HepG2 (cell line): ENCODE results near the gene NDRG2. TPM values are rescaled to one million over a fixed set of nuclear protein-coding genes. Genes with fewer than 3 reads are reported as not detected.

ENCODE experiments used
- DR1 ChIP-seq: sonication (generic); formaldehyde crosslinking; IDR thresholded peaks from 2 replicates; pipeline ENCODE4 v1.8.0; 2021; ENCODE audit warnings: mild to moderate bottlenecking, missing genetic modification reagents, inconsistent platforms
- HNRNPL ChIP-seq: fragments of 200-400 bp; formaldehyde crosslinking; IDR thresholded peaks from 2 replicates; pipeline ENCODE4 v1.6.1; 2017; ENCODE audit warnings: mild to moderate bottlenecking, low read depth, low read length
- KDM1A ChIP-seq: IDR thresholded peaks from 2 replicates; pipeline ENCODE4 v1.6.1; 2016; ENCODE audit warnings: missing compliant biosample characterization
- RCOR2 ChIP-seq: IDR thresholded peaks from 2 replicates; pipeline ENCODE4 v1.6.1; 2016; ENCODE audit warnings: missing biosample characterization, missing genetic modification reagents
- RFX1 ChIP-seq: fragments of 450-650 bp; IDR thresholded peaks from 2 replicates; pipeline ENCODE4 v1.6.1; 2017
- STAT5B ChIP-seq: sonication (generic); formaldehyde crosslinking; IDR thresholded peaks from 2 replicates; pipeline ENCODE4 v1.4.0; 2020; ENCODE audit warnings: missing genetic modification reagents
- THAP7 ChIP-seq: sonication (generic); formaldehyde crosslinking; IDR thresholded peaks from 2 replicates; pipeline ENCODE4 v1.8.1; 2023; ENCODE audit warnings: mild to moderate bottlenecking, missing genetic modification reagents
- TIGD3 ChIP-seq: sonication (generic); formaldehyde crosslinking; IDR thresholded peaks from 2 replicates; pipeline ENCODE4 v1.5.1; 2020; ENCODE audit warnings: mild to moderate bottlenecking, missing genetic modification reagents, borderline replicate concordance
- TSC22D2 ChIP-seq: sonication (generic); formaldehyde crosslinking; IDR thresholded peaks from 2 replicates; pipeline ENCODE4 v1.5.1; 2020; ENCODE audit warnings: missing genetic modification reagents, mild to moderate bottlenecking, borderline replicate concordance
- ZFP62 ChIP-seq: sonication (generic); formaldehyde crosslinking; IDR thresholded peaks from 2 replicates; pipeline ENCODE4 v1.4.0; 2020; ENCODE audit warnings: missing genetic modification reagents
- ZNF44 ChIP-seq: sonication (generic); formaldehyde crosslinking; IDR thresholded peaks from 2 replicates; pipeline ENCODE4 v1.5.1; 2020; ENCODE audit warnings: mild to moderate bottlenecking, missing genetic modification reagents
- ZNF530 ChIP-seq: sonication (generic); formaldehyde crosslinking; IDR thresholded peaks from 2 replicates; pipeline ENCODE4 v1.5.0; 2020; ENCODE audit warnings: low read depth, mild to moderate bottlenecking, missing genetic modification reagents
- ZNF776 ChIP-seq: sonication (generic); formaldehyde crosslinking; IDR thresholded peaks from 2 replicates; pipeline ENCODE4 v1.4.0; 2020; ENCODE audit warnings: mild to moderate bottlenecking, missing genetic modification reagents
- polyA plus RNA-seq, 8 experiments: library from polyadenylated mRNA; depleted of rRNA in 3 of 8; stranded (reverse) in 7 of 8; unstranded in 1 of 8; fragments of >200 nt; fragmentation: Illumina TruSeq in 4 of 8; extraction: Trizol in 4 of 8; gene quantifications; 2 replicates each; pipeline versions ENCODE4 v1.2.1 to v1.2.3, GENCODE V29; 2011 to 2016; ENCODE audit warnings: low read depth in 4 of 8, missing spikeins in 1 of 8, mixed read lengths in 1 of 8; ENCODE audit not compliant: insufficient read depth in 1 of 8
- total RNA-seq, 5 experiments: library from RNA; depleted of rRNA; stranded (reverse); fragments of >200 nt; fragmentation: Illumina TruSeq; extraction: Trizol; gene quantifications; 2 replicates each; pipeline ENCODE4 v1.2.3, GENCODE V29; 2016; ENCODE audit warnings: low read depth in 1 of 5
- TF ChIP-seq, protein P1 (sequence below): IDR thresholded peaks from 2 replicates; pipeline ENCODE4 v1.6.1; 2016; ENCODE audit warnings: low read depth, missing genetic modification reagents, missing compliant biosample characterization
- TF ChIP-seq, protein P2 (sequence below): sonication (generic); formaldehyde crosslinking; IDR thresholded peaks from 2 replicates; pipeline ENCODE4 v1.5.0; 2020; ENCODE audit warnings: missing genetic modification reagents, mild to moderate bottlenecking, borderline replicate concordance
- TF ChIP-seq, protein P3 (sequence below): sonication (generic); formaldehyde crosslinking; IDR thresholded peaks from 2 replicates; pipeline ENCODE4 v1.5.0; 2020; ENCODE audit warnings: missing genetic modification reagents
- TF ChIP-seq, protein P4 (sequence below): IDR thresholded peaks from 2 replicates; pipeline ENCODE4 v1.6.1; 2016; ENCODE audit warnings: low read depth
- TF ChIP-seq, protein P5 (sequence below): sonication (generic); formaldehyde crosslinking; IDR thresholded peaks from 2 replicates; pipeline ENCODE4 v1.8.1; 2023; ENCODE audit warnings: mild to moderate bottlenecking, missing genetic modification reagents, borderline replicate concordance

Gene NDRG2
- total and polyA plus RNA-seq, 2 of the 13 experiments (the other 11 are each of a cell fraction or from before 2014, with no cell fraction given): 27.2 to 189 TPM

DNA sequence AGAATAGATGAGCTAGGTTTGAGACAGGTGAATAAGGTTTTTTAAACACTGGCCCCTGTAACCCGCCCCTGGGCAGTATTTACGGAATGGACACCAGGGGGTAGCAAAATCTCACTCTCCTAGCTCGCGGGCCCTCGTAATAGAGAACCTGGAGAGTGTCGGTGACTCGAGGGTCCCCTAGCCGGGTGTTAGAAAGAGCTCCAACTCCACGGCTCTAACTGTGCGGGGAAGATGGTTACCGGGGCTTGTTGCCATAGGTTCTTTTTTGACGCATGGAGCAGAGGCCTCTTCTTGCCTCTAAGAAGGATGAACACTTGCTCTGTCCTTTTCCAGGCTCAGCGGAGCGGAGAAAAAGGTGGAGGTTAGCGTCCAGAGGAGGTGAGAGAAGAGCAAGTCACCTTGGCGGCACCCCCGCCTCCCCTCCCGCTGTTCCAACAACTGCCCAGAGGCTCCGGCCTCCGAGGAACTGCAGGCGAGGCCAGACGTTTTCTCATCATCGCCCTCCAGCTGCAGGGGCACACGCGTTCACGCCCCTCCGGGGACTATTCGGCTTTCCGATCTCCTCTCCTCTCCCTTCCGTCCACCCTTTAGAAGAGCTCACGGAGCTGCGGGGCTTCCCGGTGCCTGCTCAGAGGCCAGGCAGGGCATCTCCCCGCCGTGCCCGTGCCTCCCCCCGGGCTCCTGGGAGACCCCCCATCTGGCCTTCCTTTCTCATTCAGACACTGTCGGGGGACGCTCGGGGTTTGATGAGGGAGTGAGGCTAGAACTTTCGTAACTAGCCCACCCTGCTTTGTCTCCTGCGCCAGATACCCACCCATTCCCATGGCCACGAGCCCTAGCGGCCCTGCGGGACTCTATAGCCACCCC, 43.9 kb upstream of the NDRG2 start (continued):
- TF ChIP-seq STAT5B (CRISPR knock-in tag): no peak
- TF ChIP-seq ZNF44 (CRISPR knock-in tag): peak; percentile 89; the same call in 1 of the 2 replicates
- TF ChIP-seq KDM1A (CRISPR knock-in tag): no peak
- TF ChIP-seq, protein P1, sequence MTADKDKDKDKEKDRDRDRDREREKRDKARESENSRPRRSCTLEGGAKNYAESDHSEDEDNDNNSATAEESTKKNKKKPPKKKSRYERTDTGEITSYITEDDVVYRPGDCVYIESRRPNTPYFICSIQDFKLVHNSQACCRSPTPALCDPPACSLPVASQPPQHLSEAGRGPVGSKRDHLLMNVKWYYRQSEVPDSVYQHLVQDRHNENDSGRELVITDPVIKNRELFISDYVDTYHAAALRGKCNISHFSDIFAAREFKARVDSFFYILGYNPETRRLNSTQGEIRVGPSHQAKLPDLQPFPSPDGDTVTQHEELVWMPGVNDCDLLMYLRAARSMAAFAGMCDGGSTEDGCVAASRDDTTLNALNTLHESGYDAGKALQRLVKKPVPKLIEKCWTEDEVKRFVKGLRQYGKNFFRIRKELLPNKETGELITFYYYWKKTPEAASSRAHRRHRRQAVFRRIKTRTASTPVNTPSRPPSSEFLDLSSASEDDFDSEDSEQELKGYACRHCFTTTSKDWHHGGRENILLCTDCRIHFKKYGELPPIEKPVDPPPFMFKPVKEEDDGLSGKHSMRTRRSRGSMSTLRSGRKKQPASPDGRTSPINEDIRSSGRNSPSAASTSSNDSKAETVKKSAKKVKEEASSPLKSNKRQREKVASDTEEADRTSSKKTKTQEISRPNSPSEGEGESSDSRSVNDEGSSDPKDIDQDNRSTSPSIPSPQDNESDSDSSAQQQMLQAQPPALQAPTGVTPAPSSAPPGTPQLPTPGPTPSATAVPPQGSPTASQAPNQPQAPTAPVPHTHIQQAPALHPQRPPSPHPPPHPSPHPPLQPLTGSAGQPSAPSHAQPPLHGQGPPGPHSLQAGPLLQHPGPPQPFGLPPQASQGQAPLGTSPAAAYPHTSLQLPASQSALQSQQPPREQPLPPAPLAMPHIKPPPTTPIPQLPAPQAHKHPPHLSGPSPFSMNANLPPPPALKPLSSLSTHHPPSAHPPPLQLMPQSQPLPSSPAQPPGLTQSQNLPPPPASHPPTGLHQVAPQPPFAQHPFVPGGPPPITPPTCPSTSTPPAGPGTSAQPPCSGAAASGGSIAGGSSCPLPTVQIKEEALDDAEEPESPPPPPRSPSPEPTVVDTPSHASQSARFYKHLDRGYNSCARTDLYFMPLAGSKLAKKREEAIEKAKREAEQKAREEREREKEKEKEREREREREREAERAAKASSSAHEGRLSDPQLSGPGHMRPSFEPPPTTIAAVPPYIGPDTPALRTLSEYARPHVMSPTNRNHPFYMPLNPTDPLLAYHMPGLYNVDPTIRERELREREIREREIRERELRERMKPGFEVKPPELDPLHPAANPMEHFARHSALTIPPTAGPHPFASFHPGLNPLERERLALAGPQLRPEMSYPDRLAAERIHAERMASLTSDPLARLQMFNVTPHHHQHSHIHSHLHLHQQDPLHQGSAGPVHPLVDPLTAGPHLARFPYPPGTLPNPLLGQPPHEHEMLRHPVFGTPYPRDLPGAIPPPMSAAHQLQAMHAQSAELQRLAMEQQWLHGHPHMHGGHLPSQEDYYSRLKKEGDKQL (CRISPR knock-in tag): no peak
- no peak for TF ChIP-seq ZNF530
- no peak for TF ChIP-seq ZFP62 (CRISPR knock-in tag)
- peak; percentile 30; the same call in 1 of the 2 replicates for TF ChIP-seq ZNF776 (CRISPR knock-in tag)
- TF ChIP-seq RFX1: no peak
- TF ChIP-seq HNRNPL: 0 out of 2 replicates have a peak, but pooled peaks have one; percentile 13
- TF ChIP-seq, protein P2, sequence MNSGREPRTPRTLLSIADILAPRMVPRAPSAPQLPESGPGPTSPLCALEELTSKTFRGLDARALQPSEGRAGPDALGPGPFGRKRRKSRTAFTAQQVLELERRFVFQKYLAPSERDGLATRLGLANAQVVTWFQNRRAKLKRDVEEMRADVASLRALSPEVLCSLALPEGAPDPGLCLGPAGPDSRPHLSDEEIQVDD (CRISPR knock-in tag): no peak
- TF ChIP-seq THAP7 (CRISPR knock-in tag): peak; percentile 1; the same call in 1 of the 2 replicates
- peak; percentile 21; the same call in 1 of the 2 replicates for TF ChIP-seq RCOR2 (CRISPR knock-in tag)
- no peak for TF ChIP-seq DR1 (CRISPR knock-in tag)
- TF ChIP-seq, protein P3, sequence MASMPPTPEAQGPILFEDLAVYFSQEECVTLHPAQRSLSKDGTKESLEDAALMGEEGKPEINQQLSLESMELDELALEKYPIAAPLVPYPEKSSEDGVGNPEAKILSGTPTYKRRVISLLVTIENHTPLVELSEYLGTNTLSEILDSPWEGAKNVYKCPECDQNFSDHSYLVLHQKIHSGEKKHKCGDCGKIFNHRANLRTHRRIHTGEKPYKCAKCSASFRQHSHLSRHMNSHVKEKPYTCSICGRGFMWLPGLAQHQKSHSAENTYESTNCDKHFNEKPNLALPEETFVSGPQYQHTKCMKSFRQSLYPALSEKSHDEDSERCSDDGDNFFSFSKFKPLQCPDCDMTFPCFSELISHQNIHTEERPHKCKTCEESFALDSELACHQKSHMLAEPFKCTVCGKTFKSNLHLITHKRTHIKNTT (CRISPR knock-in tag): no peak
- no peak for TF ChIP-seq TSC22D2 (CRISPR knock-in tag)
- no peak for TF ChIP-seq TIGD3
- TF ChIP-seq, protein P4, sequence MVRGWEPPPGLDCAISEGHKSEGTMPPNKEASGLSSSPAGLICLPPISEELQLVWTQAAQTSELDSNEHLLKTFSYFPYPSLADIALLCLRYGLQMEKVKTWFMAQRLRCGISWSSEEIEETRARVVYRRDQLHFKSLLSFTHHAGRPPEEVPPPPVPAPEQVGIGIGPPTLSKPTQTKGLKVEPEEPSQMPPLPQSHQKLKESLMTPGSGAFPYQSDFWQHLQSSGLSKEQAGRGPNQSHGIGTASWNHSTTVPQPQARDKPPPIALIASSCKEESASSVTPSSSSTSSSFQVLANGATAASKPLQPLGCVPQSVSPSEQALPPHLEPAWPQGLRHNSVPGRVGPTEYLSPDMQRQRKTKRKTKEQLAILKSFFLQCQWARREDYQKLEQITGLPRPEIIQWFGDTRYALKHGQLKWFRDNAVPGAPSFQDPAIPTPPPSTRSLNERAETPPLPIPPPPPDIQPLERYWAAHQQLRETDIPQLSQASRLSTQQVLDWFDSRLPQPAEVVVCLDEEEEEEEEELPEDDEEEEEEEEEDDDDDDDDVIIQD: peak; percentile 29; the same call in 1 of the 2 replicates
- TF ChIP-seq, protein P5, sequence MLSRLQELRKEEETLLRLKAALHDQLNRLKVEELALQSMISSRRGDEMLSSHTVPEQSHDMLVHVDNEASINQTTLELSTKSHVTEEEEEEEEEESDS (CRISPR knock-in tag): no peak
